Measurements from ENCODE around the gene NOTCH2. TPM values are rescaled to one million over a fixed set of nuclear protein-coding genes. Genes with fewer than 3 reads are reported as not detected.

NOTCH2 gene
- total and polyA plus RNA-seq, 12 donors: 5.4 to 138 (median 71.5) TPM

- intact Hi-C loops (cut with DNase I): no loop called here
- peaks cover 0 to 5% (median 4%) of the 10 kb centered on the region in 3 donors for H3K9me3 ChIP-seq (replicated peaks in 1 of 3)
- H3K4me3 ChIP-seq: no peak overlapping the region
- no peak overlapping the region for H3K27ac ChIP-seq
- DNase-seq: no peak
- H3K4me1 ChIP-seq (replicated peaks in 1 of 2): no peaks in the 10 kb centered on the region
- H3K27me3 ChIP-seq: no peaks in the 10 kb centered on the region
- 95 to 98% (median 97%) methylated on average over 5 of the region's 5 CpGs for WGBS, 4 donors
- TF ChIP-seq POLR2A (IDR thresholded peaks at IDR 0.05): no peak
- TF ChIP-seq CTCF (IDR thresholded peaks at IDR 0.05): no peak
- peaks cover 0 to 57% of the 10 kb centered on the region in 2 donors for H3K36me3 ChIP-seq (replicated peaks in 1 of 2)
Observed at GRCh38 chr1:119937198-119937597, 132.3 kb downstream of the NOTCH2 start.

- Histone ChIP-seq H3K27ac (no peak overlapping the region), H3K4me1 (replicated peaks in 1 of 2) (no peaks in the 10 kb centered on the region), H3K36me3 (replicated peaks in 1 of 2) (peaks cover 0 to 57% of the 10 kb centered on the region in 2 donors), H3K9me3 (replicated peaks in 1 of 3) (peaks cover 0 to 5% (median 4%) of the 10 kb centered on the region in 3 donors), H3K27me3 (no peaks in the 10 kb centered on the region), H3K4me3 (no peak overlapping the region)
- 90 to 100% (median 96%) methylated on average over 2 of the region's 2 CpGs for WGBS, 4 donors
- DNase-seq: no peak
- intact Hi-C loops (cut with DNase I): no loop called here
- TF ChIP-seq POLR2A (IDR thresholded peaks at IDR 0.05) (no peak), CTCF (IDR thresholded peaks at IDR 0.05) (no peak)
Observed at GRCh38 chr1:119935915-119936314, 133.5 kb downstream of the NOTCH2 start.

- TF ChIP-seq CTCF (IDR thresholded peaks at IDR 0.05) (no peak), POLR2A (IDR thresholded peaks at IDR 0.05) (no peak)
- Histone ChIP-seq H3K27ac (no peak overlapping the region), H3K27me3 (no peaks in the 10 kb centered on the region), H3K4me1 (replicated peaks in 1 of 2) (no peaks in the 10 kb centered on the region), H3K36me3 (replicated peaks in 1 of 2) (peaks cover 0 to 53% of the 10 kb centered on the region in 2 donors), H3K4me3 (no peak overlapping the region), H3K9me3 (replicated peaks in 1 of 3) (peaks cover 0 to 5% (median 4%) of the 10 kb centered on the region in 3 donors)
- no peak for DNase-seq
- 73 to 85% (median 80%) methylated on average over 1 of the region's 1 CpG for WGBS, 4 donors
- intact Hi-C loops (cut with DNase I): no loop called here
Observed at GRCh38 chr1:119935373-119935772, 134.1 kb downstream of the NOTCH2 start.

- no peak overlapping the region for H3K4me3 ChIP-seq
- intact Hi-C loops (cut with DNase I): no loop called here
Observed at GRCh38 chr1:119933397-119933796, 136.1 kb downstream of the NOTCH2 start.

More at GRCh38 chr1:119933397-119933796, 136.1 kb downstream of the NOTCH2 start:
- no peaks in the 10 kb centered on the region for H3K4me1 ChIP-seq (replicated peaks in 1 of 2)
- no peak for DNase-seq
- no peak overlapping the region for H3K27ac ChIP-seq
- H3K27me3 ChIP-seq: no peaks in the 10 kb centered on the region
- peaks cover 0 to 5% (median 4%) of the 10 kb centered on the region in 3 donors for H3K9me3 ChIP-seq (replicated peaks in 1 of 3)
- TF ChIP-seq POLR2A (IDR thresholded peaks at IDR 0.05) (no peak), CTCF (IDR thresholded peaks at IDR 0.05) (no peak)
- H3K36me3 ChIP-seq (replicated peaks in 1 of 2): peaks cover 0 to 52% of the 10 kb centered on the region in 2 donors

All from adrenal gland (tissue), 12 donors.